ENCODE results near the gene MED12L. TPM values are rescaled to one million over a fixed set of nuclear protein-coding genes. Genes with fewer than 3 reads are reported as not detected.
"Not testable (repeated sequence)": the region's sequence is repeated elsewhere in the genome, so short reads cannot be mapped to it uniquely, and the experiment has no call there.

The MED12L gene
- total RNA-seq, 2 experiments from 2014 or later: 12.6 to 32.7 TPM

GRCh38 chr3:151387432-151387831, 302.0 kb downstream of the MED12L start:
- no peak overlapping the region for H2AFZ ChIP-seq (ENCODE audit: low read length)
- H3K9me3 ChIP-seq (ENCODE audit: low read length): no peaks in the 10 kb centered on the region
- H3K4me3 ChIP-seq (ENCODE audit: low read depth, low read length, poor library complexity, severe bottlenecking): no peak overlapping the region
- CTCF ChIA-PET (ENCODE audit: unreplicated experiment): no interaction called here
- H3K9me2 ChIP-seq (ENCODE audit: insufficient read depth, low read length): no peaks in the 10 kb centered on the region
- H3K36me3 ChIP-seq (ENCODE audit: insufficient read depth, low read length): peaks cover 10% of the 10 kb centered on the region
- no peak for DNase-seq (ENCODE audit: low spot score)
- POLR2A ChIA-PET: interaction anchor here (0.6 to 4.5 kb wide), 6 partner anchors 10 to 1252 kb away, joined by 3 to 33 read pairs (median 3); no protein-coding TSS in a partner anchor
- TF ChIP-seq CTCF (conservative IDR thresholded peaks at IDR 0.05; ENCODE audit: low read length) (no peak), EZH2phosphoT487 (IDR thresholded peaks at IDR 0.05; ENCODE audit: borderline replicate concordance, low read depth, low read length) (no peak)
- H3K27ac ChIP-seq (ENCODE audit: low read depth, low read length, poor library complexity, severe bottlenecking): no peak overlapping the region
- peaks cover 31% of the 10 kb centered on the region for H3K4me1 ChIP-seq (ENCODE audit: insufficient read depth, low read length, poor library complexity, severe bottlenecking)
- H3K79me2 ChIP-seq (ENCODE audit: insufficient read depth, low read depth, low read length): no peaks in the 10 kb centered on the region
- no TSS peak for BruUV-seq (replicated peaks)
- no peaks in the 10 kb centered on the region for H4K20me1 ChIP-seq (ENCODE audit: insufficient read depth, low read length)
- peak overlapping the region; percentile 20; the same call in 1 of the 2 replicates for H3K4me2 ChIP-seq (ENCODE audit: low read length)
- intact Hi-C loops (cut with micrococcal nuclease; ENCODE audit: unreplicated experiment): no loop called here

GRCh38 chr3:151387842-151388241, 302.4 kb downstream of the MED12L start:
- Histone ChIP-seq H3K4me1 (ENCODE audit: insufficient read depth, low read length, poor library complexity, severe bottlenecking) (peaks cover 27% of the 10 kb centered on the region), H3K9me2 (ENCODE audit: insufficient read depth, low read length) (no peaks in the 10 kb centered on the region), H3K27ac (ENCODE audit: low read depth, low read length, poor library complexity, severe bottlenecking) (no peak overlapping the region), H3K79me2 (ENCODE audit: insufficient read depth, low read depth, low read length) (no peaks in the 10 kb centered on the region), H3K4me2 (ENCODE audit: low read length) (peak overlapping the region; percentile 20; the same call in 1 of the 2 replicates), H3K9me3 (ENCODE audit: low read length) (no peaks in the 10 kb centered on the region), H4K20me1 (ENCODE audit: insufficient read depth, low read length) (no peaks in the 10 kb centered on the region), H3K36me3 (ENCODE audit: insufficient read depth, low read length) (peaks cover 10% of the 10 kb centered on the region), H3K4me3 (ENCODE audit: low read depth, low read length, poor library complexity, severe bottlenecking) (no peak overlapping the region), H2AFZ (ENCODE audit: low read length) (no peak overlapping the region)
- TF ChIP-seq EZH2phosphoT487 (IDR thresholded peaks at IDR 0.05; ENCODE audit: borderline replicate concordance, low read depth, low read length): no peak
- TF ChIP-seq CTCF (conservative IDR thresholded peaks at IDR 0.05; ENCODE audit: low read length): no peak
- BruUV-seq (replicated peaks): no TSS peak
- intact Hi-C loops (cut with micrococcal nuclease; ENCODE audit: unreplicated experiment): no loop called here
- no peak for DNase-seq (ENCODE audit: low spot score)
- ChIA-PET CTCF (ENCODE audit: unreplicated experiment) (no interaction called here), POLR2A (interaction anchor here (0.9 to 1.4 kb wide), 6 partner anchors 10 to 38 kb away, joined by 3 to 6 read pairs (median 3); no protein-coding TSS in a partner anchor)

GRCh38 chr3:151391720-151392119, 306.3 kb downstream of the MED12L start:
- no peak for DNase-seq (ENCODE audit: low spot score)
- Histone ChIP-seq H4K20me1 (ENCODE audit: insufficient read depth, low read length) (no peaks in the 10 kb centered on the region), H3K4me1 (ENCODE audit: insufficient read depth, low read length, poor library complexity, severe bottlenecking) (peaks cover 3% of the 10 kb centered on the region), H3K36me3 (ENCODE audit: insufficient read depth, low read length) (peaks cover 23% of the 10 kb centered on the region), H3K79me2 (ENCODE audit: insufficient read depth, low read depth, low read length) (no peaks in the 10 kb centered on the region), H3K9me3 (ENCODE audit: low read length) (no peaks in the 10 kb centered on the region), H3K27ac (ENCODE audit: low read depth, low read length, poor library complexity, severe bottlenecking) (no peak overlapping the region), H2AFZ (ENCODE audit: low read length) (no peak overlapping the region), H3K4me3 (ENCODE audit: low read depth, low read length, poor library complexity, severe bottlenecking) (no peak overlapping the region), H3K4me2 (ENCODE audit: low read length) (no peak overlapping the region), H3K9me2 (ENCODE audit: insufficient read depth, low read length) (no peaks in the 10 kb centered on the region)
- POLR2A ChIA-PET: interaction anchor here (0.6 kb wide), 1 partner anchor 35 kb away, joined by 3 read pairs; no protein-coding TSS in a partner anchor
- CTCF ChIA-PET (ENCODE audit: unreplicated experiment): interaction anchor here (0.5 kb wide), 1 partner anchor 377 kb away, joined by 3 read pairs; no protein-coding TSS in a partner anchor
- intact Hi-C loops (cut with micrococcal nuclease; ENCODE audit: unreplicated experiment): no loop called here
- TF ChIP-seq CTCF (conservative IDR thresholded peaks at IDR 0.05; ENCODE audit: low read length): no peak
- no peak for TF ChIP-seq EZH2phosphoT487 (IDR thresholded peaks at IDR 0.05; ENCODE audit: borderline replicate concordance, low read depth, low read length)
- no TSS peak for BruUV-seq (replicated peaks)

DNA sequence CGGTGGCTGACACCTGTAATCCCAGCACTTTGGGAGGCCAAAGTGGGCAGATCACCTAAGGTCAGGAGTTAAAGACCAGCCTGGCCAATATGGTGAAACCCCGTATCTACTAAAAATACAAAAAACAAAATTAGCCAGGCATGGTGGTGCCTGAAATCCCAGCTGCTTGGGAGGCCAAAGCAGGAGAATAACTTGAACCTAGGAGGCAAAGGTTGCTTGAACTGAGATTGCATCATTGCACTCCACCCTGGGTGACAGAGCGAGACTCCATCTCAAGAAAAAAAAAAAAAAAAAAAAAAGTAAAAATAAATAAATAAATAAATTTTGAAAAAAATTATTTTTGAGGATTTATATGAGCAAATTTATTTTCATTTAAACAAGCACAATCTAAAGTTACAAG, 306.7 kb downstream of the MED12L start:
- H3K79me2 ChIP-seq (ENCODE audit: insufficient read depth, low read depth, low read length); H4K20me1 ChIP-seq (ENCODE audit: insufficient read depth, low read length); DNase-seq (ENCODE audit: low spot score); H3K9me2 ChIP-seq (ENCODE audit: insufficient read depth, low read length); intact Hi-C loops (cut with micrococcal nuclease; ENCODE audit: unreplicated experiment); H3K9me3 ChIP-seq (ENCODE audit: low read length); H3K4me1 ChIP-seq (ENCODE audit: insufficient read depth, low read length, poor library complexity, severe bottlenecking); H3K27ac ChIP-seq (ENCODE audit: low read depth, low read length, poor library complexity, severe bottlenecking); BruUV-seq (replicated peaks); H2AFZ ChIP-seq (ENCODE audit: low read length); H3K4me3 ChIP-seq (ENCODE audit: low read depth, low read length, poor library complexity, severe bottlenecking); H3K4me2 ChIP-seq (ENCODE audit: low read length): not testable (repeated sequence)
- peaks cover 23% of the 10 kb centered on the region for H3K36me3 ChIP-seq (ENCODE audit: insufficient read depth, low read length)
- CTCF ChIA-PET (ENCODE audit: unreplicated experiment): interaction anchor here (0.5 kb wide), 1 partner anchor 378 kb away, joined by 3 read pairs; no protein-coding TSS in a partner anchor
- POLR2A ChIA-PET: interaction anchor here (0.6 kb wide), 1 partner anchor 34 kb away, joined by 3 read pairs; no protein-coding TSS in a partner anchor

Measured in OCI-LY7 (cell line).